ENCODE data around the gene CPB2.

Gene CPB2

GRCh38 chr13:46129955-46130618 is 25.3 kb upstream of the CPB2 start:
- H3K4me3 ChIP-seq (ENCODE audit: low read length), result no peak overlapping the region
- no peak for DNase-seq (ENCODE audit: low read depth, low spot score)

- no peak for DNase-seq (ENCODE audit: low read depth, low spot score)
- no peak overlapping the region for H3K4me3 ChIP-seq (ENCODE audit: low read length)
Measured at GRCh38 chr13:46129124-46129523, 24.3 kb upstream of the CPB2 start.

GRCh38 chr13:46127358-46128023 is 22.7 kb upstream of the CPB2 start:
- no peak overlapping the region for H3K4me3 ChIP-seq (ENCODE audit: low read length)

GRCh38 chr13:46126552-46127357 is 21.9 kb upstream of the CPB2 start:
- H3K4me3 ChIP-seq (ENCODE audit: low read length), result no peak overlapping the region
- peak; percentile 68 for DNase-seq (ENCODE audit: low read depth, low spot score)

More at GRCh38 chr13:46127358-46128023, 22.7 kb upstream of the CPB2 start:
- no peak for DNase-seq (ENCODE audit: low read depth, low spot score)

GRCh38 chr13:46126056-46126455 is 21.2 kb upstream of the CPB2 start:
- no peak overlapping the region for H3K4me3 ChIP-seq (ENCODE audit: low read length)

GRCh38 chr13:46124967-46125933 is 20.4 kb upstream of the CPB2 start:
- DNase-seq (ENCODE audit: low read depth, low spot score), result peak; percentile 40
- no peak overlapping the region for H3K4me3 ChIP-seq (ENCODE audit: low read length)

More at GRCh38 chr13:46126056-46126455, 21.2 kb upstream of the CPB2 start:
- DNase-seq (ENCODE audit: low read depth, low spot score), result no peak

- H3K4me3 ChIP-seq (ENCODE audit: low read length), result no peak overlapping the region
Measured at GRCh38 chr13:46124531-46124966, 19.7 kb upstream of the CPB2 start.

GRCh38 chr13:46122304-46122703 is 17.5 kb upstream of the CPB2 start:
- no peak for DNase-seq (ENCODE audit: low read depth, low spot score)
- no peak overlapping the region for H3K4me3 ChIP-seq (ENCODE audit: low read length)

More at GRCh38 chr13:46124531-46124966, 19.7 kb upstream of the CPB2 start:
- no peak for DNase-seq (ENCODE audit: low read depth, low spot score)

GRCh38 chr13:46121597-46122163 is 16.8 kb upstream of the CPB2 start:
- no peak for DNase-seq (ENCODE audit: low read depth, low spot score)
- H3K4me3 ChIP-seq (ENCODE audit: low read length), result no peak overlapping the region

- DNase-seq (ENCODE audit: low read depth, low spot score), result no peak
- H3K4me3 ChIP-seq (ENCODE audit: low read length), result no peak overlapping the region
Measured at GRCh38 chr13:46121033-46121432, 16.2 kb upstream of the CPB2 start.

GRCh38 chr13:46119883-46120614 is 15.2 kb upstream of the CPB2 start:
- no peak for DNase-seq (ENCODE audit: low read depth, low spot score)
- H3K4me3 ChIP-seq (ENCODE audit: low read length), result no peak overlapping the region

GRCh38 chr13:46116653-46117502 is 12.0 kb upstream of the CPB2 start:
- H3K4me3 ChIP-seq (ENCODE audit: low read length), result no peak overlapping the region
- no peak for DNase-seq (ENCODE audit: low read depth, low spot score)

GRCh38 chr13:46114613-46115012 is 9.8 kb upstream of the CPB2 start:
- no peak for DNase-seq (ENCODE audit: low read depth, low spot score)
- H3K4me3 ChIP-seq (ENCODE audit: low read length), result no peak overlapping the region

GRCh38 chr13:46113596-46113995 is 8.8 kb upstream of the CPB2 start:
- no peak for DNase-seq (ENCODE audit: low read depth, low spot score)
- H3K4me3 ChIP-seq (ENCODE audit: low read length), result no peak overlapping the region

- H3K4me3 ChIP-seq (ENCODE audit: low read length), result no peak overlapping the region
- DNase-seq (ENCODE audit: low read depth, low spot score), result no peak
Measured at GRCh38 chr13:46111151-46111550, 6.3 kb upstream of the CPB2 start.

GRCh38 chr13:46109451-46109850 is 4.6 kb upstream of the CPB2 start:
- DNase-seq (ENCODE audit: low read depth, low spot score), result no peak
- H3K4me3 ChIP-seq (ENCODE audit: low read length), result no peak overlapping the region

GRCh38 chr13:46106839-46107371 is 2.1 kb upstream of the CPB2 start:
- no peak for DNase-seq (ENCODE audit: low read depth, low spot score)
- no peak overlapping the region for H3K4me3 ChIP-seq (ENCODE audit: low read length)

All from Jurkat, Clone E6-1 (cell line).